GM12865 (cell line): ENCODE measurements around the gene TMEM256.
A peak's percentile ranks its signal among the peaks of the same experiment; 100 is the strongest.

Experiments used
- DNase-seq: peaks from one replicate; pipeline ENCODE4 v3.0.0; 2010; ENCODE audit warnings: low read depth
- H3K4me3 ChIP-seq: 2 replicates; pipeline ENCODE4 v1.5.1; 2011; ENCODE audit warnings: mild to moderate bottlenecking, low read depth, low read length, control low read depth
- TF ChIP-seq, protein P1 (sequence below): IDR thresholded peaks from 2 replicates; pipeline ENCODE4 v1.5.1; 2011; ENCODE audit warnings: low read length, control low read depth, low read depth, inconsistent platforms; ENCODE audit not compliant: insufficient read depth; ENCODE audit errors: missing control alignments

The TMEM256 gene

DNA sequence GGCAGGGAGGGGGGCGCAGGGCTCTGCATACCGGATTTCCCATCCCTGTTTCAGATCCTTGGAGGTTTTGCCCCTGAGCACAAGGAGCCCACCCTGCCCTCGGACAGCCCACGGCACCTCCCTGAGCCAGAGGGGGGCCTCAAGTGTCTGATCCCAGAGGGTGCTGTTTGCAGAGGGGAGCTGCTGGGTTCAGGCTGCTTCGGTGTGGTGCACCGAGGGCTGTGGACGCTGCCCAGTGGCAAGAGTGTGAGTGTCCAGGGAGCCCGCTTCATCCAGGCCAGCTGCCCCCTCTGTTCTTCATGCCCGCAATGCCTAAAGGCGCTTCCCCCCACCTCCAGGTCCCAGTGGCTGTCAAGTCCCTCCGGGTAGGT lies 20.5 kb downstream of the TMEM256 start:
- DNase-seq = no peak
- TF ChIP-seq, protein P1, sequence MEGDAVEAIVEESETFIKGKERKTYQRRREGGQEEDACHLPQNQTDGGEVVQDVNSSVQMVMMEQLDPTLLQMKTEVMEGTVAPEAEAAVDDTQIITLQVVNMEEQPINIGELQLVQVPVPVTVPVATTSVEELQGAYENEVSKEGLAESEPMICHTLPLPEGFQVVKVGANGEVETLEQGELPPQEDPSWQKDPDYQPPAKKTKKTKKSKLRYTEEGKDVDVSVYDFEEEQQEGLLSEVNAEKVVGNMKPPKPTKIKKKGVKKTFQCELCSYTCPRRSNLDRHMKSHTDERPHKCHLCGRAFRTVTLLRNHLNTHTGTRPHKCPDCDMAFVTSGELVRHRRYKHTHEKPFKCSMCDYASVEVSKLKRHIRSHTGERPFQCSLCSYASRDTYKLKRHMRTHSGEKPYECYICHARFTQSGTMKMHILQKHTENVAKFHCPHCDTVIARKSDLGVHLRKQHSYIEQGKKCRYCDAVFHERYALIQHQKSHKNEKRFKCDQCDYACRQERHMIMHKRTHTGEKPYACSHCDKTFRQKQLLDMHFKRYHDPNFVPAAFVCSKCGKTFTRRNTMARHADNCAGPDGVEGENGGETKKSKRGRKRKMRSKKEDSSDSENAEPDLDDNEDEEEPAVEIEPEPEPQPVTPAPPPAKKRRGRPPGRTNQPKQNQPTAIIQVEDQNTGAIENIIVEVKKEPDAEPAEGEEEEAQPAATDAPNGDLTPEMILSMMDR = no peak
- H3K4me3 ChIP-seq = peak overlapping the region; percentile 66

DNA sequence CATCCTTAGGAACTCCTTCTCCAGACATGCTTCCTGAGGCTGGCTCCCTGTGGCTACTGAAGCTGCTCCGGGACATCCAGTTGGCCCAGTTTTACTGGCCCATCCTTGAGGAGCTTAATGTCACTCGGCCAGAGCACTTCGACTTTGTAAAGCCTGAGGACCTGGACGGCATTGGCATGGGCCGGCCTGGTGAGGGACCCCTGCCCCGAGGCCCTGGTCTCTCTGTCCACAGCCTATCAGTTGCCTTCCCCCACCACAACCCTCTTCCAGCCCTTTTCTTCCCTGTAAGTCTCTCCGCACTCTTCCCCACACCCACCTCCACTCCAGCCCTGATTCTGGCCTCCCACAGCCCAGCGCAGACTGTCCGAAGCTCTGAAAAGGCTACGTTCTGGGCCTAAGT lies 21.0 kb downstream of the TMEM256 start:
- H3K4me3 ChIP-seq = no peak overlapping the region
- DNase-seq = no peak
- TF ChIP-seq, protein P1 = no peak

DNA sequence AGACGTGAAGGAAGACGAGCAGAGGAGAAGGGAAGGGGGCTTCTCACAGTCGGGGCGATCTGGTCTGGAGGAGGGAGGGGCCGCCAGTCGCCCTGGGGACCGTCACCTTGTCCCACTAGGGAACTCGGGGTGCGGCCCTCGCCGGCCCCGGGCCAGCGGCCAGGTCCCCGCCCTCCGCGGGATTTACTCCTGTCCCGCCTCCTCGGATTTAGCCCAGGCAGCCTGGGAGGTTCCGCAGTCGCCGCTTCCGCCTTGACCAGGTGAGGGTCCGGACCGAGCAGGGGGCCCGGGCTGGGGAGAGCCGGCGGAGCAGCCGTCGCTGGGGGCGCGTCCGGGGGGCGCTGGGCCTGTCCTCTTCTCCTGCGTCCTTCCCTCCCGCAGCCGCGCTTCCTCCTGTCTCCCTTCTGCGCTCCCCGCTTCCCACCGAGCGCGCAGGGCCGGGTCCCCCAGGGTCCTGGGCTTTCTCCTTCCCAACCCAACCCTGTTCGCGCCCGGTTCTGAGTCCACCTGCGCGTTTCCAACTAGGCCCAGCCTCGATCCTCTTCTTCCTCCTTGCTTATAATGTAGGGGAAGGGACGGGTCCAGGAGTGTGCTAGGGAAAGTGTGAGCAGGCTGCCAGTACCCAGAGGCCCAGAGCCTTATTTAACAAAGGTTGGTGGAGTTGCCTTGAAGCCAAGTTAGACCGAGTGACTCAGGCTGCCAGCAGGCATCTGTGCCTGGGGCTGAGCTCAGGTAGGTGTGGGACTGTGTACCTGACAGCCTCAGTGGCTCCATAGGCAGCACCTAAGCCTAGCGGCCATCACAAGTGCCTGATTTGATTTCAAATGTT lies 22.8 kb downstream of the TMEM256 start, which contains the start of gene TNK1:
Gene TNK1, plus strand, starts transcription at position 235 of the 829 bp plus-strand sequence. CDS start 1,838 bp downstream, outside the sequence.
- TF ChIP-seq, protein P1 = no peak
- no peak for DNase-seq

DNA sequence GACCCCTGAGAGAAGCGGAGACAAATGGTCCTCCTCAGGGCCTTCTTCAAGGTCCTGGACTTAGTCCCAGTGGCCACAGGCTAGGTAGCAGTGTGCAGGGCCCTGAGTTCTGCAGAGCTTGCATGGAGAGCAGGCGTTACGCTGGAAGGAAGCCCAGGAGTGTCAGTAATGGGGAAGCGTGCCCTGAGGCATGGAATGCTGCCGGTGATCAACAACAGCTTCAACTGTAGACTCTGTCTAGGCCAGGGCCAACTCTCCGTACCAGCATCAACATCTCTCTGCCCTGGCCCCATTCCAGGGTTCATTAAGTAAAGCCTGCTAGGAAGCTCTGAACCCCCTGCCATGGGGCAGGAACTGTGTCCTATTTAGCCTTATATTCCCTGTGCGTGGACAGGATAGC lies 23.6 kb downstream of the TMEM256 start:
- TF ChIP-seq, protein P1 = no peak
- DNase-seq = no peak
- H3K4me3 ChIP-seq = no peak overlapping the region

More for the DNA sequence above, 22.8 kb downstream of the TMEM256 start, which contains the start of gene TNK1:
- no peak within 1 kb of the TSS for H3K4me3 ChIP-seq

DNA sequence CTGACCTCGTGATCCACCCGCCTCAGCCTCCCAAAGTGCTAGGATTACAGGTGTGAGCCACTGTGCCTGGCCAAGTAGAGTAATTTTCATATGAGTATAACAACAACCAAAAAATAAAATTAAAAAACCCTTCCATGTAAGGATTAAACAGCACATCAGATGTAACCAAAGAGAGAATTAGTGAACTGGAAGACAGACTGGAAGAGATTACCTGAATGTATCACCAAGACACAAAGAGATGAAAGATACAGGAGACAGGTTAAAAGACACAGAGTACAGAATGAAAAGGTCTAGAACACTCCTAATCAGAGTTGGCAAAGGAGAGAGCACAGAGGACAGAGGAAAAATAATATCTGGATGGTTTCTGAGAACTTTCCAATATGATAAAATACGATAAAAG lies 24.8 kb downstream of the TMEM256 start:
- no peak overlapping the region for H3K4me3 ChIP-seq
- no peak for DNase-seq
- TF ChIP-seq, protein P1 = no peak

DNA sequence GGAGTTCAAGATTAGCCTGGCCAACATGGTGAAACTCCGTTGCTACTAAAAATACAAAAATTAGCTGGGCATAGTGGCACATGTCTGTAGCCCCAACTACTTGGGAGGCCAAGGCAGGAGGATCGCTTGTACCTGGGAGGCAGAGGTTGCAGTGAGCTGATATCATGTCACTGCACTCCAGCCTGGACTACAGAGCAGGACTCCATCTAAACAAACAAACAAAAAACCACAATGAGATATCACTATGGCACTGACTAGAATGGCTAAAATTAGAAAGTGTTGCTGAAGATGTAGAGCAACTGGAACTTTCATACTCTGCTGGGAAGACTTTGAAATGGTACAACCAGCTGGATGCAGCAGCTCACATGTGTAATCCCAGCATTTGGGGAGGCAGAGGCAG lies 29.5 kb downstream of the TMEM256 start:
- DNase-seq = no peak
- H3K4me3 ChIP-seq = no peak overlapping the region
- TF ChIP-seq, protein P1 = no peak
